Muscle of leg (tissue), 11 donors: ENCODE results near the gene LRRC74B. TPM values are rescaled to one million over a fixed set of nuclear protein-coding genes. Genes with fewer than 3 reads are reported as not detected.
"Not testable (repeated sequence)": the region's sequence is repeated elsewhere in the genome, so short reads cannot be mapped to it uniquely, and the experiment has no call there.

Source experiments
- DNase-seq: peaks from one replicate; pipeline ENCODE4 v3.0.0; 2013
- H3K27ac ChIP-seq: one replicate; pipeline ENCODE4 v1.5.1; 2013; ENCODE audit warnings: mild to moderate bottlenecking, low read length, control low read depth
- H3K27me3 ChIP-seq: one replicate; pipeline ENCODE4 v1.6.1; 2013; ENCODE audit warnings: low read length; ENCODE audit not compliant: control insufficient read depth, insufficient read depth
- H3K36me3 ChIP-seq: one replicate; pipeline ENCODE4 v1.6.1; 2013; ENCODE audit warnings: low read length; ENCODE audit not compliant: control insufficient read depth, insufficient read depth
- H3K4me1 ChIP-seq: one replicate; pipeline ENCODE4 v1.6.1; 2013; ENCODE audit warnings: low read length; ENCODE audit not compliant: control insufficient read depth, insufficient read depth
- H3K4me3 ChIP-seq: one replicate; pipeline ENCODE4 v1.5.1; 2013; ENCODE audit warnings: low read length, control low read depth
- H3K9me3 ChIP-seq: replicated peaks from 2 replicates; pipeline ENCODE4 v1.6.1; 2013; ENCODE audit warnings: low read depth, low read length; ENCODE audit not compliant: control insufficient read depth
- WGBS: methylation state at CpG from one replicate; pipeline ENCODE4 v1.1.5; 2013; ENCODE audit warnings: missing lambda C conversion rate; ENCODE audit not compliant: insufficient coverage; 5-methylcytosine and 5-hydroxymethylcytosine counted together
- polyA plus RNA-seq, 8 donors: library from polyadenylated mRNA; unstranded; fragments of 120-200 nt; gene quantifications; one replicate each; pipeline versions ENCODE4 v1.2.1 to v1.2.3, GENCODE V29; 2013; ENCODE audit warnings: inconsistent platforms in 1 of 8, low replicate concordance in 1 of 8; ENCODE audit not compliant: insufficient read length in 8 of 8, insufficient read depth in 1 of 8
- total RNA-seq: library from RNA; stranded (reverse); fragments of 120-200 nt; gene quantifications from one replicate; pipeline ENCODE4 v1.2.4, GENCODE V29; 2013

LRRC74B gene
- total and polyA plus RNA-seq, 9 donors, result 0.09 to 0.34 (median 0.15) TPM; not detected in 3

- WGBS, result no CpG with 5 or more reads among the region's 5 CpGs
- no peaks in the 10 kb centered on the region for H3K4me1 ChIP-seq
- no peaks in the 10 kb centered on the region for H3K27me3 ChIP-seq
- H3K27ac ChIP-seq, result no peak overlapping the region
- no peak overlapping the region for H3K4me3 ChIP-seq
- H3K36me3 ChIP-seq, result no peaks in the 10 kb centered on the region
- DNase-seq, result no peak
- H3K9me3 ChIP-seq, result peaks cover 2% of the 10 kb centered on the region
Measured at GRCh38 chr22:21094911-21095772, 49.4 kb downstream of the LRRC74B start.

DNA sequence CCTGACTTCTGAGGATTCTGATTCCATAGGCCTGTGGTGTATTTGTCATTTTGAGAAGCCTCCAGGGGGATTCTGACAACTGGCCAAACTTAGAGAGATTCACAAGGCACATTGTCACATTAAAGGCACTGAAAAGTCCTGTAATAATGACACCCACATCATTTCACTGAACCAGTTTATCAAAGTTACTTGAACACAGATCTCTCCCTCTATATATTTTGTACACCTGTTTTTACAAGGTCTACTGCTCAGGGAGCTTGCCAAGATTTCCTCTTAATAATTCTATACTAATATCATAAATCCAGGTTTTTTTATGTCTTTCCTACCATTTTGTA is 50.0 kb downstream of the LRRC74B start:
- no peak for DNase-seq
- Histone ChIP-seq H3K4me3 (no peak overlapping the region), H3K4me1 (no peaks in the 10 kb centered on the region), H3K9me3 (peaks cover 2% of the 10 kb centered on the region), H3K27me3 (no peaks in the 10 kb centered on the region), H3K27ac (no peak overlapping the region), H3K36me3 (no peaks in the 10 kb centered on the region)

GRCh38 chr22:21096878-21097277 is 51.1 kb downstream of the LRRC74B start:
- not testable (repeated sequence) for DNase-seq, H3K4me3 ChIP-seq, H3K4me1 ChIP-seq, H3K36me3 ChIP-seq, H3K9me3 ChIP-seq, H3K27me3 ChIP-seq, H3K27ac ChIP-seq
- 89% methylated on average over 5 of the region's 9 CpGs for WGBS

DNA sequence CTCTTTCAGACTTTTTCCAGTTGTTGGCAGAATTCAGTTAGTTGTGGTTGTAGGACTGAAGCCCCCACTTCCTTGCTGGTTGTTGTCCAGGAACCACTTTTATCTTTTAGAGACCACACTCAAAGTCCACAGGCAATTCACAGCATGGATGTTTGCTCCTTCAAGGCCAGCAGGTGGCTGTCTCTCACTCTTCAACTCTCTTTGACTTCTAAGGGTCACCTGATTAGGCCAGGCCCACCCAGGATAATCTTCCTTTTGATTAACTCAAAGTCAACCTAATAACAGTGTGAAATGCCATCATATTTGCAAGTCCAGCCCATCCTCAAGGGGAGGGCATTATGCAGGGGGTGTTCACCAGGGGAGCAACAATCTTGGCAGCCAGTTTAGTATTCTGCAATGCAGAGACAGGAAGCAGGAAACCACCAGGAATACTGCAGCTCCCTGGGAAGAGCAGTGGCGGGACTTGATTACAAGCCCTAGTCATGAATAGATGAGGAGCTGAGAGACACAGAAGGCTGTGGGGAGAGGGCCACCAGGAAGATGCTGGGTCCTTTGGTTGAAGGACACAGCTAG is 52.4 kb downstream of the LRRC74B start:
- H3K27ac ChIP-seq, result no peak overlapping the region
- no peak overlapping the region for H3K4me3 ChIP-seq
- H3K4me1 ChIP-seq, result peaks cover 4% of the 10 kb centered on the region
- DNase-seq, result no peak
- WGBS, result 75% methylated on average over 1 of the region's 1 CpG
- H3K27me3 ChIP-seq, result peaks cover 4% of the 10 kb centered on the region
- H3K9me3 ChIP-seq, result peaks cover 2% of the 10 kb centered on the region
- H3K36me3 ChIP-seq, result no peaks in the 10 kb centered on the region

- Histone ChIP-seq H3K27ac (no peak overlapping the region), H3K9me3 (peaks cover 2% of the 10 kb centered on the region), H3K4me3 (no peak overlapping the region), H3K36me3 (no peaks in the 10 kb centered on the region), H3K27me3 (peaks cover 4% of the 10 kb centered on the region), H3K4me1 (peaks cover 4% of the 10 kb centered on the region)
- DNase-seq, result no peak
Measured at GRCh38 chr22:21099578-21099977, 53.8 kb downstream of the LRRC74B start.

DNA sequence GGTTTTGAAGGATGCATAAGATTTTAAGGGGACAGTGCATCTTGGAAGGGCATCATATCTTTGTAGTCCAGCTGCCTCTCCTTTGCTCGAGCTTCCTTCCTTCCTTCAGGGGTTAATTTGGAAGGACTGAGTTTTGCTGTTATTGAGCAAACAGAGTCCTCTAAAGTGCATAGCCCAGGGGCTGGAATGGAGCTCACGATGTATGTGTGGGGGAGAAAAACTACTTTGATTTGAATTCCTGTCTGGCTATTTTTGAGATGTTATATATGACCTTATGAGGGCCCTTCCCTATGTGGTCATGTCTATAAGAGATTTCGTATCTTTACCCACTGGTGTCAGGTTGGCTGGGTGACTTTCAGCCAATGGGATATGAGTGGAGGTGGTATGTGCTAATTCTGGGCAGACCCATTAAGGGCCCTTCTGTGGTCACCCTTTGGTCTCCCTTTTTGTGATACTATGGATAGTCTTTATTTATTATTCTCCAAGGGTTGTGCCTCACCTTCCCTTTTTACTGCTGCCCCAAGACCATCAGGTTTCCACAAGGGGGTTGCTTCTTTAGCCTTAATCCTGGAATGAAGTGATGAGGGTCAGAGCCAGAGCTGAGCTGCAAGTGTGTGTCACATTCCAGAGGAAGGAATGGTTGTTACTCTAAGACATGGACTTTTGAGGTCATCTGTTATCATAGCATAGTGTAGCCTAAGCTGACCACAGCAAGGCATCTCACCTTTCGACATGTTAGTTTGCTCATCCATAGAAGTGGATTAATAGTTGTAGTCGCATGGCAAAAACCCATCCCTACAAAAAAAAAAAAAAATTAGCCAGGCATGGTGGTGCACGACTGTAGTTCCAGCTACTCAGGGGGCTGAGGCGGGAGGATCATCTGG is 54.6 kb downstream of the LRRC74B start:
- Histone ChIP-seq H3K27ac (no peak overlapping the region), H3K4me3 (no peak overlapping the region), H3K27me3 (peaks cover 4% of the 10 kb centered on the region), H3K9me3 (peaks cover 2% of the 10 kb centered on the region), H3K4me1 (peaks cover 4% of the 10 kb centered on the region), H3K36me3 (no peaks in the 10 kb centered on the region)
- 49% methylated on average over 4 of the region's 7 CpGs for whole genome bisulfite sequencing
- no peak for DNase-seq

DNA sequence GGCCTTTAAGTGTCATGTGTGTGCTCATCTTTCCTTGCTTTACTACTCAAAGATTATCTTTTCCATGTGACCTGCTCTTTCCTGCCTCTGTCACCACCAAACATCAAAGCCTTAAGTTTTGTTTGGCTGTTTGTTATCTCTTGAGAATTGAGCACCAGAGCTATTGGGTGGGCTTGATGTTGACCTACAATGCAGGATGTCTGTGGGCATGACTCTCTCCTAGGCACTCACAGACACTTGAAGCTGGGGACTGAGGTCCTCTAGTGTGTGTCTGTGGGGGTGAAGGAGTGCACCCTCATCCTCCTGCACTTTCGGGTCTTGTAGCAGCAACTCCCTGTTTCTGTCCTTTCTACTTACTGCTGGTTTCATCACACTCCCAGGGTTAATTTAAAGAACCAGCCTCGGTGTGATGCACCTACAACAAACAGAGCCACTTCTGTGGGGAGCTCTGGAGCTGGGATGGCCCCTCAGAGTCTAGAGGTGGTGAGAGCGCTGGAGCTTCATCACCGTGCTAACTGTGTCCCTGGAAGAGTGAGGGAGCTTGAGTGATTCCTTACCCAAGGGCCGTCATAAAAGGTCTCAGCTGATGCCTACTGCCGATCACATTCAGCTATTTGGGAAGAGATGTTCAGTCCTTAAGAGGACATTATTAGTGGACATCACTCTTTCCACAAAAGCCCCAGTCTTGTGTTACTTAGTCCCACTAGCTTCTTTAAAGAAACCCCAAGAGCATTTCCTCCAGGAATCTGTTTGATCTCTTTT is 56.3 kb downstream of the LRRC74B start:
- DNase-seq, result no peak
- Histone ChIP-seq H3K27ac (no peak overlapping the region), H3K4me3 (no peak overlapping the region), H3K9me3 (peaks cover 2% of the 10 kb centered on the region), H3K4me1 (peaks cover 4% of the 10 kb centered on the region), H3K36me3 (no peaks in the 10 kb centered on the region), H3K27me3 (peaks cover 4% of the 10 kb centered on the region)
- WGBS, result 54% methylated on average over 4 of the region's 6 CpGs

- Histone ChIP-seq H3K36me3 (no peaks in the 10 kb centered on the region), H3K27me3 (peaks cover 4% of the 10 kb centered on the region), H3K9me3 (peaks cover 2% of the 10 kb centered on the region), H3K4me1 (peaks cover 4% of the 10 kb centered on the region), H3K4me3 (no peak overlapping the region), H3K27ac (no peak overlapping the region)
- 2% methylated on average over 14 of the region's 17 CpGs for WGBS
- peak; percentile 38 for DNase-seq
Measured at GRCh38 chr22:21102659-21103267, 57.0 kb downstream of the LRRC74B start.

- Histone ChIP-seq H3K9me3 (no peaks in the 10 kb centered on the region), H3K27me3 (peaks cover 4% of the 10 kb centered on the region), H3K27ac (no peak overlapping the region), H3K4me1 (peaks cover 4% of the 10 kb centered on the region), H3K4me3 (no peak overlapping the region), H3K36me3 (no peaks in the 10 kb centered on the region)
- peak; percentile 35 for DNase-seq
- 20% methylated on average over 1 of the region's 10 CpGs for WGBS
Measured at GRCh38 chr22:21103633-21104032, 57.9 kb downstream of the LRRC74B start.
